M059J (cell line): Measurements from ENCODE around the gene ITGA1. TPM values are rescaled to one million over a fixed set of nuclear protein-coding genes. Genes with fewer than 3 reads are reported as not detected.

Experiments
- DNase-seq: peaks from one replicate; pipeline ENCODE4 v3.0.0-alpha.2; 2012; ENCODE audit warnings: low read depth
- total RNA-seq: library from RNA; depleted of rRNA; stranded (reverse); fragments of >200 nt; shearing (Covaris generic); gene quantifications from 2 replicates; pipeline ENCODE4 v1.2.3, GENCODE V29; 2014

Gene ITGA1
- total RNA-seq, 1 experiment from 2014 or later: 34.2 TPM

- no peak for DNase-seq
Measured at GRCh38 chr5:52895572-52896413, 108.1 kb downstream of the ITGA1 start.

- DNase-seq: peak; percentile 24
Measured at GRCh38 chr5:52896534-52897237, 109.0 kb downstream of the ITGA1 start.

- no peak for DNase-seq
Measured at GRCh38 chr5:52897238-52897614, 109.5 kb downstream of the ITGA1 start.

GRCh38 chr5:52898961-52899680, 111.4 kb downstream of the ITGA1 start:
- peak; percentile 40 for DNase-seq

GRCh38 chr5:52903142-52903541, 115.4 kb downstream of the ITGA1 start:
- no peak for DNase-seq

- no peak for DNase-seq
Measured at GRCh38 chr5:52906343-52906742, 118.6 kb downstream of the ITGA1 start.

- DNase-seq: no peak
Measured at GRCh38 chr5:52906845-52907244, 119.1 kb downstream of the ITGA1 start.

- no peak for DNase-seq
Measured at GRCh38 chr5:52909192-52909591, 121.5 kb downstream of the ITGA1 start.

GRCh38 chr5:52910071-52910470, 122.4 kb downstream of the ITGA1 start:
- no peak for DNase-seq

GRCh38 chr5:52915176-52915875, 127.6 kb downstream of the ITGA1 start:
- peak; percentile 74 for DNase-seq

GRCh38 chr5:52920929-52921328, 133.2 kb downstream of the ITGA1 start:
- peak; percentile 17 for DNase-seq

GRCh38 chr5:52922384-52922783, 134.7 kb downstream of the ITGA1 start:
- DNase-seq: peak; percentile 99

GRCh38 chr5:52924456-52924855, 136.7 kb downstream of the ITGA1 start:
- DNase-seq: no peak

GRCh38 chr5:52925001-52925400, 137.3 kb downstream of the ITGA1 start:
- no peak for DNase-seq

- no peak for DNase-seq
Measured at GRCh38 chr5:52928689-52929088, 141.0 kb downstream of the ITGA1 start.

- DNase-seq: no peak
Measured at GRCh38 chr5:52938226-52938625, 150.5 kb downstream of the ITGA1 start.

GRCh38 chr5:52943285-52943684, 155.6 kb downstream of the ITGA1 start:
- no peak for DNase-seq

- DNase-seq: no peak
Measured at GRCh38 chr5:52943808-52944207, 156.1 kb downstream of the ITGA1 start.

GRCh38 chr5:52945040-52945439, 157.3 kb downstream of the ITGA1 start:
- DNase-seq: peak; percentile 11

- DNase-seq: peak; percentile 18
Measured at GRCh38 chr5:52947208-52947607, 159.5 kb downstream of the ITGA1 start.

- peak; percentile 19 for DNase-seq
Measured at GRCh38 chr5:52947851-52948250, 160.1 kb downstream of the ITGA1 start.
